Endothelial cell of umbilical vein (primary cell): ENCODE results near the gene DAPK2.

Experiments used
- EZH2 ChIP-seq: IDR thresholded peaks from 2 replicates; pipeline ENCODE4 v1.6.1; 2012; ENCODE audit warnings: borderline replicate concordance, low read depth, mild to moderate bottlenecking, moderate library complexity, low read length, inconsistent platforms; ENCODE audit not compliant: severe bottlenecking
- FOS ChIP-seq: IDR thresholded peaks from 2 replicates; pipeline ENCODE4 v1.6.1; 2011; ENCODE audit warnings: mild to moderate bottlenecking, low read length, moderate library complexity, borderline replicate concordance; ENCODE audit not compliant: insufficient read depth
- POLR2A ChIP-seq: IDR thresholded peaks from 2 replicates; pipeline ENCODE4 v1.6.1; 2012; ENCODE audit warnings: low read depth, mild to moderate bottlenecking, control low read depth, low read length
- TF ChIP-seq, protein P1 (sequence below), 2 donors: IDR thresholded peaks; 1 replicate in 1 of 2; 2 replicates in 1 of 2; pipeline ENCODE4 v1.5.1; 2011; ENCODE audit warnings: low read length in 2 of 2, mild to moderate bottlenecking in 2 of 2, moderate library complexity in 2 of 2, control low read depth in 1 of 2, inconsistent platforms in 1 of 2, low read depth in 1 of 2; ENCODE audit not compliant: insufficient read depth in 1 of 2; ENCODE audit errors: extremely low read depth in 1 of 2

DNA sequence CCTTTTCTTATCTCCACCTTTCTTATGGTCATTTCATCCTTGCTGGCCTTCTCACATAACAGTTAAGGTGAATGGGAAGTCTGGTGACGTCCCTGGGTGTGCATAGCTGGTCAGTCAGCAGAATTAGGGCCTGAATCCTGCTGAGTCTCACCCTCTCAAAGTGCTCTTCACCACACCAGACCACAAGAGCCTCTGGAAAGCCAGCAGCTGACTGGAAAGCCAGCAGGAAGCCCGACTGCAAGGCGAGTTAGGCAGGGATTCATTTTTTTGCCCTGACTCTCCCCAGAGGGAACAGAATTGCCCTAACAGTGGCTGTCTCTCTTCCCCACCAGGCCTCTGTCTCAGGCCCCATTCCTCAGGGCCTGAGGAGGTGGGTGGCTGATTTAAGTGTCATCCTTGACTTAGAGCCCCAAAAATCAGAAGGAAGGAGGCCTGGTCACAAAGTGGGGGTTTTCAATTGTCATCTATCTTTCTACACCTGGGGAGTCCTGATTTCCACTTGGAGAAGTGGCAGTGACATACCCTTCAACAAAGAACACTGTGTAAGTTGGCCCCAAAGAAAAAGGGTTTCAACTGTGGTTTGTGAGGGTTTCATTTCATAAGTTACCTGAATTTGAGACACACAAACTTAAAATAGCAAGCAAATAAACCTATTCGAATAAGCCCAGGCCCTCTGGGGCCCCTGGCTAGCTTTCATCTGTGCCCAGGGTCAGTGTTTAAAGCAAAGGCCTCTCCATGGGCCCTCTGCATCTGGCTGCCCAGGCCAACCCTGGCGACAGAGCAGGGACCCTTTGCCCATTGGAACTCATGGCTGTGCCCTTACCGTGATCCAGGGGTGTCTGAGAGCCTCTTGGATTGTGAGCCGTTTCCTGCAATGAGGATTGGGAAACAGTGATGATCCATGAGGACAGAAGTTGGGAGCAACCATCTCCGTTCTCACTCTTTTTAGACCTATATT, 122.0 kb downstream of the DAPK2 start:
- TF ChIP-seq EZH2 (no peak), FOS (no peak), POLR2A (no peak)
- TF ChIP-seq, protein P1, sequence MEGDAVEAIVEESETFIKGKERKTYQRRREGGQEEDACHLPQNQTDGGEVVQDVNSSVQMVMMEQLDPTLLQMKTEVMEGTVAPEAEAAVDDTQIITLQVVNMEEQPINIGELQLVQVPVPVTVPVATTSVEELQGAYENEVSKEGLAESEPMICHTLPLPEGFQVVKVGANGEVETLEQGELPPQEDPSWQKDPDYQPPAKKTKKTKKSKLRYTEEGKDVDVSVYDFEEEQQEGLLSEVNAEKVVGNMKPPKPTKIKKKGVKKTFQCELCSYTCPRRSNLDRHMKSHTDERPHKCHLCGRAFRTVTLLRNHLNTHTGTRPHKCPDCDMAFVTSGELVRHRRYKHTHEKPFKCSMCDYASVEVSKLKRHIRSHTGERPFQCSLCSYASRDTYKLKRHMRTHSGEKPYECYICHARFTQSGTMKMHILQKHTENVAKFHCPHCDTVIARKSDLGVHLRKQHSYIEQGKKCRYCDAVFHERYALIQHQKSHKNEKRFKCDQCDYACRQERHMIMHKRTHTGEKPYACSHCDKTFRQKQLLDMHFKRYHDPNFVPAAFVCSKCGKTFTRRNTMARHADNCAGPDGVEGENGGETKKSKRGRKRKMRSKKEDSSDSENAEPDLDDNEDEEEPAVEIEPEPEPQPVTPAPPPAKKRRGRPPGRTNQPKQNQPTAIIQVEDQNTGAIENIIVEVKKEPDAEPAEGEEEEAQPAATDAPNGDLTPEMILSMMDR (IDR thresholded peaks at IDR 0.05; ENCODE audit: extremely low read depth in 1 of 2, insufficient read depth in 1 of 2, low read depth in 1 of 2, low read length in 2 of 2), result no peak
